ENCODE results near the gene ALOX15. TPM values are rescaled to one million over a fixed set of nuclear protein-coding genes. Genes with fewer than 3 reads are reported as not detected.

ALOX15 gene
- polyA plus RNA-seq, 3 donors = 0.22 to 0.56 (median 0.47) TPM

Other genes with a start within 250 kb of the ALOX15 start
- 1 to 10 TPM; 2.5 to 4.1 (median 3.8) TPM for gene SPNS3, start 207.7 kb downstream of the ALOX15 start, polyA plus RNA-seq (ENCODE audit: insufficient read length in 3 of 3)
- gene SPNS2, start 142.8 kb downstream of the ALOX15 start, polyA plus RNA-seq (ENCODE audit: insufficient read length in 3 of 3) = 10 to 100 TPM; 44.2 to 53.6 (median 48.2) TPM
- 10 to 100 TPM; 44.5 to 48.2 (median 45.1) TPM for gene MYBBP1A, start 86.3 kb downstream of the ALOX15 start, polyA plus RNA-seq (ENCODE audit: insufficient read length in 3 of 3)
- gene GGT6, start 81.1 kb downstream of the ALOX15 start, polyA plus RNA-seq (ENCODE audit: insufficient read length in 3 of 3) = 1 to 10 TPM; 8.2 to 9.5 (median 8.3) TPM
- gene SMTNL2, start 57.1 kb downstream of the ALOX15 start, polyA plus RNA-seq (ENCODE audit: insufficient read length in 3 of 3) = 10 to 100 TPM; 67.4 to 70.0 (median 67.8) TPM
- gene PELP1, start 62.5 kb upstream of the ALOX15 start, polyA plus RNA-seq (ENCODE audit: insufficient read length in 3 of 3) = 10 to 100 TPM; 50.9 to 56.5 (median 51.3) TPM
- 10 to 100 TPM; 32.8 to 36.6 (median 36.5) TPM for gene ARRB2, start 69.0 kb upstream of the ALOX15 start, polyA plus RNA-seq (ENCODE audit: insufficient read length in 3 of 3)
- 10 to 100 TPM; 27.3 to 29.7 (median 27.6) TPM for gene MED11, start 89.8 kb upstream of the ALOX15 start, polyA plus RNA-seq (ENCODE audit: insufficient read length in 3 of 3)
- gene ZMYND15, start 98.2 kb upstream of the ALOX15 start, polyA plus RNA-seq (ENCODE audit: insufficient read length in 3 of 3) = 1 to 10 TPM in 1 of 3 donors, under 1 TPM in 2; 0.37 to 1.0 (median 0.58) TPM
- gene CXCL16, start 98.2 kb upstream of the ALOX15 start, polyA plus RNA-seq (ENCODE audit: insufficient read length in 3 of 3) = 10 to 100 TPM; 10.2 to 16.1 (median 14.1) TPM
- 1 to 10 TPM; 2.4 to 3.7 (median 2.5) TPM for gene TM4SF5, start 130.2 kb upstream of the ALOX15 start, polyA plus RNA-seq (ENCODE audit: insufficient read length in 3 of 3)
- gene VMO1, start 144.7 kb upstream of the ALOX15 start, polyA plus RNA-seq (ENCODE audit: insufficient read length in 3 of 3) = under 1 TPM; 0.39 to 0.74 (median 0.65) TPM
- 10 to 100 TPM; 10.7 to 14.5 (median 12.5) TPM for gene GLTPD2, start 147.3 kb upstream of the ALOX15 start, polyA plus RNA-seq (ENCODE audit: insufficient read length in 3 of 3)
- 100 to 1,000 TPM; 130 to 146 (median 145) TPM for gene PSMB6, start 154.5 kb upstream of the ALOX15 start, polyA plus RNA-seq (ENCODE audit: insufficient read length in 3 of 3)
- gene PLD2, start 165.5 kb upstream of the ALOX15 start, polyA plus RNA-seq (ENCODE audit: insufficient read length in 3 of 3) = 10 to 100 TPM; 35.1 to 53.7 (median 45.2) TPM
- gene MINK1, start 191.7 kb upstream of the ALOX15 start, polyA plus RNA-seq (ENCODE audit: insufficient read length in 3 of 3) = 10 to 100 TPM; 51.2 to 70.4 (median 69.7) TPM